WTC11 (cell line): Measurements from ENCODE around the gene SYS1. TPM values are rescaled to one million over a fixed set of nuclear protein-coding genes. Genes with fewer than 3 reads are reported as not detected.

Experiments
- ATAC-seq: fragments of 200-7000 bp; cut with Tn5 transposase; 2 replicates; pipeline ENCODE4 v1.10.0; 2021; ENCODE audit warnings: mild to moderate bottlenecking, moderate library complexity
- CTCF ChIA-PET: fragments of 300-600 bp; sonication (Branson Sonifier 250); formaldehyde crosslinking; loops from one replicate; lab custom pipeline; 2021; ENCODE audit warnings: antibody characterized with exemption; lab: Charles Lee
- POLR2A ChIA-PET: fragments of 350-600 bp; sonication (Branson Sonifier 250); formaldehyde crosslinking; loops from one replicate; lab custom pipeline; 2021; ENCODE audit warnings: antibody characterized with exemption; lab: Charles Lee
- DNase-seq: peaks from one replicate; pipeline ENCODE4 v3.0.0; 2021; ENCODE audit warnings: low spot score
- H3K27ac Mint-ChIP-seq: 2 replicates; pipeline ENCODE4 v1.8.0; 2021; ENCODE audit warnings: mixed read lengths
- H3K27me3 Mint-ChIP-seq: 2 replicates; pipeline ENCODE4 v1.8.0; 2021; ENCODE audit warnings: low read depth, mild to moderate bottlenecking, moderate library complexity, mixed read lengths
- H3K36me3 Mint-ChIP-seq: 2 replicates; pipeline ENCODE4 v1.8.0; 2021; ENCODE audit warnings: mixed read lengths
- H3K4me1 Mint-ChIP-seq: 2 replicates; pipeline ENCODE4 v1.8.0; 2022; ENCODE audit warnings: mixed read lengths
- H3K4me3 Mint-ChIP-seq: 2 replicates; pipeline ENCODE4 v1.8.0; 2021; ENCODE audit warnings: mild to moderate bottlenecking, moderate library complexity, mixed read lengths
- H3K9me3 Mint-ChIP-seq: 2 replicates; pipeline ENCODE4 v1.8.0; 2021; ENCODE audit warnings: mixed read lengths
- CDX4 ChIP-seq: fragments of 250-450 bp; sonication (Bioruptor Pico); IDR thresholded peaks from 2 replicates; pipeline ENCODE4 v1.9.0; 2021; ENCODE audit warnings: moderate library complexity, mild to moderate bottlenecking, inconsistent platforms, borderline replicate concordance
- CTCF ChIP-seq: fragments of 200-600 bp; IDR thresholded peaks from 2 replicates; pipeline ENCODE4 v1.8.0; 2022; ENCODE audit warnings: antibody characterized with exemption
- ELF4 ChIP-seq: sonication (generic); formaldehyde crosslinking; IDR thresholded peaks from 2 replicates; pipeline ENCODE4 v1.8.1; 2022; ENCODE audit warnings: low read depth, mild to moderate bottlenecking, moderate library complexity, missing genetic modification reagents
- EMX1 ChIP-seq: fragments of 250-450 bp; sonication (Bioruptor Pico); IDR thresholded peaks from 2 replicates; pipeline ENCODE4 v1.8.0; 2021; ENCODE audit warnings: mild to moderate bottlenecking
- ESRRA ChIP-seq: sonication (generic); formaldehyde crosslinking; IDR thresholded peaks from 2 replicates; pipeline ENCODE4 v1.8.1; 2022; ENCODE audit warnings: mild to moderate bottlenecking, missing genetic modification reagents, borderline replicate concordance
- HMGXB4 ChIP-seq: sonication (generic); formaldehyde crosslinking; IDR thresholded peaks from 2 replicates; pipeline ENCODE4 v1.8.1; 2023; ENCODE audit warnings: mild to moderate bottlenecking, moderate library complexity, missing genetic modification reagents
- JUN ChIP-seq: sonication (generic); formaldehyde crosslinking; IDR thresholded peaks from 2 replicates; pipeline ENCODE4 v1.8.0; 2023; ENCODE audit warnings: mild to moderate bottlenecking, missing genetic modification reagents
- MYBL2 ChIP-seq: sonication (generic); formaldehyde crosslinking; IDR thresholded peaks from 2 replicates; pipeline ENCODE4 v1.8.1; 2023; ENCODE audit warnings: mild to moderate bottlenecking, moderate library complexity, missing genetic modification reagents
- RORB ChIP-seq: fragments of 250-450 bp; sonication (Bioruptor Pico); IDR thresholded peaks from 2 replicates; pipeline ENCODE4 v1.9.0; 2021; ENCODE audit warnings: mild to moderate bottlenecking
- SMAD3 ChIP-seq: sonication (generic); formaldehyde crosslinking; IDR thresholded peaks from 2 replicates; pipeline ENCODE4 v1.8.0; 2022; ENCODE audit warnings: missing genetic modification reagents, mild to moderate bottlenecking, borderline replicate concordance
- TP53 ChIP-seq: sonication (generic); formaldehyde crosslinking; IDR thresholded peaks from 2 replicates; pipeline ENCODE4 v1.8.1; 2023; ENCODE audit warnings: mild to moderate bottlenecking, missing genetic modification reagents
- ZNF317 ChIP-seq: sonication (generic); formaldehyde crosslinking; IDR thresholded peaks from 2 replicates; pipeline ENCODE4 v1.8.1; 2023; ENCODE audit warnings: low read depth, mild to moderate bottlenecking, moderate library complexity, missing genetic modification reagents, borderline replicate concordance
- ZNF396 ChIP-seq: fragments of 250-450 bp; sonication (Bioruptor Pico); IDR thresholded peaks from 2 replicates; pipeline ENCODE4 v1.8.0; 2021; ENCODE audit warnings: mild to moderate bottlenecking, moderate library complexity, borderline replicate concordance
- ZNF416 ChIP-seq: fragments of 250-450 bp; sonication (Bioruptor Pico); IDR thresholded peaks from 2 replicates; pipeline ENCODE4 v1.9.0; 2021; ENCODE audit warnings: mild to moderate bottlenecking, inconsistent platforms
- ZNF671 ChIP-seq: fragments of 250-450 bp; sonication (Bioruptor Pico); IDR thresholded peaks from 2 replicates; pipeline ENCODE4 v1.8.0; 2021; ENCODE audit warnings: mild to moderate bottlenecking
- total RNA-seq: library from RNA; stranded (reverse); gene quantifications from 3 replicates; pipeline ENCODE4 v1.2.3, GENCODE V29; 2021
- TF ChIP-seq, protein P1 (sequence below): sonication (generic); formaldehyde crosslinking; IDR thresholded peaks from 2 replicates; pipeline ENCODE4 v1.8.1; 2022; ENCODE audit warnings: mild to moderate bottlenecking, missing genetic modification reagents, moderate library complexity, borderline replicate concordance
- TF ChIP-seq, protein P2 (sequence below): sonication (generic); formaldehyde crosslinking; conservative IDR thresholded peaks from 2 replicates; pipeline ENCODE4 v1.8.1; 2023; ENCODE audit warnings: mild to moderate bottlenecking, low read depth, missing genetic modification reagents, moderate library complexity
- TF ChIP-seq, protein P3 (sequence below): fragments of 250-450 bp; sonication (Bioruptor Pico); IDR thresholded peaks from 2 replicates; pipeline ENCODE4 v1.8.0; 2021; ENCODE audit warnings: mild to moderate bottlenecking
- TF ChIP-seq, protein P4 (sequence below): sonication (generic); formaldehyde crosslinking; IDR thresholded peaks from 2 replicates; pipeline ENCODE4 v1.8.0; 2022; ENCODE audit warnings: mild to moderate bottlenecking, missing genetic modification reagents

SYS1 gene
- total RNA-seq, 1 experiment from 2014 or later, result 16.4 TPM

DNA sequence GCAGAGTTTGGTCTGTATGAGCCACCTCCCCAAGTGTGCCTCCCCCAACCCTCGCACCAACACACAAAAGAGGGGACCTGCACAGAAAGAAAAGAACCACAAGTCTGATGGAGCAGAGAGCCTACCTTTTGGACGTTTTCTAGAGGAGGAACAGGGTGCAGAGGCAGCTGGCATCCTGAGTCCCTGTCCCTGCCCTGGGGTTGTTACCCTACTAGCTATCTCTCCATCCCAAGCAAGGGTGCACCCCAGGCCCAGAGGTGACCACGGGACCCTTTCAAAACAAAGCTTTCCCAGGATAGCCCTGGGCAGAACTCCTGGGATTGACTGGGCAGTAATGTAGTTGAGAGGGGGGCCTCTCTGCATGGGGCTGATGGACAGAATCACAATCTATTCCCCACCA is 45.1 kb upstream of the SYS1 start:
- DNase-seq, result no peak
- Mint-ChIP-seq H3K36me3 (no peaks in the 10 kb centered on the region), H3K27me3 (no peaks in the 10 kb centered on the region; the same call in 1 of the 2 replicates), H3K9me3 (no peaks in the 10 kb centered on the region), H3K4me1 (no peaks in the 10 kb centered on the region), H3K27ac (no peak overlapping the region), H3K4me3 (no peak overlapping the region)
- ChIA-PET POLR2A (no interaction called here), CTCF (interaction anchor here (1.5 to 5.6 kb wide), 7 partner anchors 12 to 132 kb away, joined by 3 to 76 read pairs (median 11); partner anchors contain the start of gene SYS1)
- no peak for ATAC-seq
- TF ChIP-seq MYBL2 (CRISPR knock-in tag), result no peak
- TF ChIP-seq, protein P1, sequence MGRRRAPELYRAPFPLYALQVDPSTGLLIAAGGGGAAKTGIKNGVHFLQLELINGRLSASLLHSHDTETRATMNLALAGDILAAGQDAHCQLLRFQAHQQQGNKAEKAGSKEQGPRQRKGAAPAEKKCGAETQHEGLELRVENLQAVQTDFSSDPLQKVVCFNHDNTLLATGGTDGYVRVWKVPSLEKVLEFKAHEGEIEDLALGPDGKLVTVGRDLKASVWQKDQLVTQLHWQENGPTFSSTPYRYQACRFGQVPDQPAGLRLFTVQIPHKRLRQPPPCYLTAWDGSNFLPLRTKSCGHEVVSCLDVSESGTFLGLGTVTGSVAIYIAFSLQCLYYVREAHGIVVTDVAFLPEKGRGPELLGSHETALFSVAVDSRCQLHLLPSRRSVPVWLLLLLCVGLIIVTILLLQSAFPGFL (CRISPR knock-in tag), result no peak
- TF ChIP-seq, protein P2, sequence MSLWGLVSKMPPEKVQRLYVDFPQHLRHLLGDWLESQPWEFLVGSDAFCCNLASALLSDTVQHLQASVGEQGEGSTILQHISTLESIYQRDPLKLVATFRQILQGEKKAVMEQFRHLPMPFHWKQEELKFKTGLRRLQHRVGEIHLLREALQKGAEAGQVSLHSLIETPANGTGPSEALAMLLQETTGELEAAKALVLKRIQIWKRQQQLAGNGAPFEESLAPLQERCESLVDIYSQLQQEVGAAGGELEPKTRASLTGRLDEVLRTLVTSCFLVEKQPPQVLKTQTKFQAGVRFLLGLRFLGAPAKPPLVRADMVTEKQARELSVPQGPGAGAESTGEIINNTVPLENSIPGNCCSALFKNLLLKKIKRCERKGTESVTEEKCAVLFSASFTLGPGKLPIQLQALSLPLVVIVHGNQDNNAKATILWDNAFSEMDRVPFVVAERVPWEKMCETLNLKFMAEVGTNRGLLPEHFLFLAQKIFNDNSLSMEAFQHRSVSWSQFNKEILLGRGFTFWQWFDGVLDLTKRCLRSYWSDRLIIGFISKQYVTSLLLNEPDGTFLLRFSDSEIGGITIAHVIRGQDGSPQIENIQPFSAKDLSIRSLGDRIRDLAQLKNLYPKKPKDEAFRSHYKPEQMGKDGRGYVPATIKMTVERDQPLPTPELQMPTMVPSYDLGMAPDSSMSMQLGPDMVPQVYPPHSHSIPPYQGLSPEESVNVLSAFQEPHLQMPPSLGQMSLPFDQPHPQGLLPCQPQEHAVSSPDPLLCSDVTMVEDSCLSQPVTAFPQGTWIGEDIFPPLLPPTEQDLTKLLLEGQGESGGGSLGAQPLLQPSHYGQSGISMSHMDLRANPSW (CRISPR knock-in tag), result no peak
- no peak for TF ChIP-seq ESRRA (CRISPR knock-in tag)
- TF ChIP-seq ZNF671 (CRISPR knock-in tag), result no peak
- TF ChIP-seq, protein P3, sequence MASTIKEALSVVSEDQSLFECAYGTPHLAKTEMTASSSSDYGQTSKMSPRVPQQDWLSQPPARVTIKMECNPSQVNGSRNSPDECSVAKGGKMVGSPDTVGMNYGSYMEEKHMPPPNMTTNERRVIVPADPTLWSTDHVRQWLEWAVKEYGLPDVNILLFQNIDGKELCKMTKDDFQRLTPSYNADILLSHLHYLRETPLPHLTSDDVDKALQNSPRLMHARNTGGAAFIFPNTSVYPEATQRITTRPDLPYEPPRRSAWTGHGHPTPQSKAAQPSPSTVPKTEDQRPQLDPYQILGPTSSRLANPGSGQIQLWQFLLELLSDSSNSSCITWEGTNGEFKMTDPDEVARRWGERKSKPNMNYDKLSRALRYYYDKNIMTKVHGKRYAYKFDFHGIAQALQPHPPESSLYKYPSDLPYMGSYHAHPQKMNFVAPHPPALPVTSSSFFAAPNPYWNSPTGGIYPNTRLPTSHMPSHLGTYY (CRISPR knock-in tag), result no peak
- TF ChIP-seq SMAD3 (CRISPR knock-in tag), result no peak
- TF ChIP-seq JUN (CRISPR knock-in tag), result no peak
- no peak for TF ChIP-seq ZNF396 (CRISPR knock-in tag)
- no peak for TF ChIP-seq TP53
- TF ChIP-seq HMGXB4 (CRISPR knock-in tag), result no peak
- TF ChIP-seq EMX1 (CRISPR knock-in tag), result no peak
- no peak for TF ChIP-seq ELF4 (CRISPR knock-in tag)
- no peak for TF ChIP-seq ZNF317 (CRISPR knock-in tag)
- no peak for TF ChIP-seq RORB (CRISPR knock-in tag)
- TF ChIP-seq CTCF, result no peak
- no peak for TF ChIP-seq ZNF416 (CRISPR knock-in tag)
- TF ChIP-seq CDX4, result no peak
- TF ChIP-seq, protein P4, sequence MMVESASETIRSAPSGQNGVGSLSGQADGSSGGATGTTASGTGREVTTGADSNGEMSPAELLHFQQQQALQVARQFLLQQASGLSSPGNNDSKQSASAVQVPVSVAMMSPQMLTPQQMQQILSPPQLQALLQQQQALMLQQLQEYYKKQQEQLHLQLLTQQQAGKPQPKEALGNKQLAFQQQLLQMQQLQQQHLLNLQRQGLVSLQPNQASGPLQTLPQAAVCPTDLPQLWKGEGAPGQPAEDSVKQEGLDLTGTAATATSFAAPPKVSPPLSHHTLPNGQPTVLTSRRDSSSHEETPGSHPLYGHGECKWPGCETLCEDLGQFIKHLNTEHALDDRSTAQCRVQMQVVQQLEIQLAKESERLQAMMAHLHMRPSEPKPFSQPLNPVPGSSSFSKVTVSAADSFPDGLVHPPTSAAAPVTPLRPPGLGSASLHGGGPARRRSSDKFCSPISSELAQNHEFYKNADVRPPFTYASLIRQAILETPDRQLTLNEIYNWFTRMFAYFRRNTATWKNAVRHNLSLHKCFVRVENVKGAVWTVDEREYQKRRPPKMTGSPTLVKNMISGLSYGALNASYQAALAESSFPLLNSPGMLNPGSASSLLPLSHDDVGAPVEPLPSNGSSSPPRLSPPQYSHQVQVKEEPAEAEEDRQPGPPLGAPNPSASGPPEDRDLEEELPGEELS (CRISPR knock-in tag), result no peak
